ENCODE results near the gene ECE1.

ECE1 gene

DNA sequence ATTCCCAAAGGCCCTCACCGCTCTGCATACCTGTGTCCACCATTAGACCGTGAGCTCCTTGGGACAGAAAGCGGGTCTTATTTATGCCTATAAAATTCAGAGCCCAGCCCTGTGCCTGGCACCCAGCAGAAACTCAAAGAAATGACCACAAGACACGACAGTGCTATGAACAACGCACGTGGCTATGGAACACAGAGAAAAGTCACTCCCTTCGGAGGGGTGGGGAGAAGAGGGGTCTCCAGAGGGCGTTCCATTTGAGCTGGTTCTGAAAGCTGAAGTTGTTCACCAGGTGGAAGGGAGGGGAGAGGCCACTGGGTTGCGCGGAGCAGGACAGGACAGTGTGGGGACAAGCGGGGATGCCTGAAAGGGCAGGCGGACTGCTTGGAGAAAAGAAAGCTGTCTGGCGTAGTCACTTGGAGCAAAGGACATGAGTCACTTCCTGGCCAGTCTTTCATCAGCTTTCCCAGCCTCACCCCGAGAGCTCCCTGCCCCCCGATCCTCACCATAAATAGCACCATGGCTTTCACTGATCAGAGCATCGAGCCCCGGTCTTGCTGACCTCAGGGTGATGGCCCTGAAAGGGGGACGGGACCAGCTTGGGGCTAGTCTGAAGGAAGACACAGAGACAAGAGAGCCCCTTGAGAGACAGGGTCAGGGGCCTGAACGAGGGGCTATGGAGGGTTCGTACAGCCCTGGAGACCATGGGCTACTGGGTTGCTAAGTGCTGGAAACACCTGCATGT lies 28.5 kb downstream of the ECE1 start:
- Histone ChIP-seq H3K27ac (ENCODE audit: low read length) (no peak overlapping the region), H3K9me3 (ENCODE audit: insufficient read depth, low read depth, low read length) (no peaks in the 10 kb centered on the region), H3K27me3 (ENCODE audit: insufficient read depth, low read length) (no peaks in the 10 kb centered on the region), H3K9ac (ENCODE audit: low read depth, low read length) (peak overlapping the region; percentile 39; the same call in 1 of the 2 replicates), H3K4me1 (ENCODE audit: insufficient read depth, low read length) (peaks cover 8% of the 10 kb centered on the region; the same call in 1 of the 2 replicates), H3K36me3 (ENCODE audit: insufficient read depth, low read depth, low read length) (peaks cover 3% of the 10 kb centered on the region), H3K4me3 (ENCODE audit: low read length) (no peak overlapping the region; the same call in 1 of the 2 replicates)

DNA sequence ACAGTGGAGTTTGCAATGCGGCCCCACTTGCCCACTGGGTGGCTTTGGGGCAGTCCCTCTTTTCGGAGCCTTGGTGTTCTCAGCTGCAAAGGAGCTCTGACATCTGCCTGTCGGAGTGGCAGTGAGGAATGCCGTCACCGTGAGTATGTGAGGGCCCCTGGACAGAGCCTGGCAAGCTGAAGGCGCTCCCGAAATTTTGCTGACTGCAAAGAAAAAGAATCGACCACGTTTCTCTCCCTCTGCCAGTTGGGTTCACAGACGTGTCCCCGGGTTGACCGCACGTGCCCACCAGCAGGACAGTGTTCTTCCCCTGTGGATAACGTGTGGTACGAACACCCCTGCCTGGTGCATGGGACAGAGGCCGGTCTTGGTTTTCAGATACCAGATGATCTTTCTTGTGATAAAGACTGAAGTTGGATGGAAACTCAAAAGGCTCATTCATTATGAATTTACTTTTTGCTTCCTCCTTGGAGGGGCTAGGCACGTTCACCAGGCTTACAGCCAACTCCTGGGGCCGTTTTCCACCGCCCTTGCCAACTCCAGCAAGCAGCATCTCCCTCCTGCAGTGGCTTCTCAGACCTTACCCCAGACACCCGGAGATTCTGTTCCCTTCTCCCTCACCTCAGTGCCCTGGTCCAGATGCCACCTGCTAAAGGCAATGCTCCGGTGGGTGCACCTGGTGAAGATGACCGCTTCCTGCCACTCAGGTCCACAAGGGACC lies 29.7 kb downstream of the ECE1 start:
- Histone ChIP-seq H3K36me3 (ENCODE audit: insufficient read depth, low read depth, low read length) (peaks cover 8% of the 10 kb centered on the region), H3K4me3 (ENCODE audit: low read length) (no peak overlapping the region), H3K9ac (ENCODE audit: low read depth, low read length) (no peak overlapping the region), H3K4me1 (ENCODE audit: insufficient read depth, low read length) (peaks cover 8% of the 10 kb centered on the region; the same call in 1 of the 2 replicates), H3K27ac (ENCODE audit: low read length) (no peak overlapping the region), H3K9me3 (ENCODE audit: insufficient read depth, low read depth, low read length) (no peaks in the 10 kb centered on the region), H3K27me3 (ENCODE audit: insufficient read depth, low read length) (no peaks in the 10 kb centered on the region)

DNA sequence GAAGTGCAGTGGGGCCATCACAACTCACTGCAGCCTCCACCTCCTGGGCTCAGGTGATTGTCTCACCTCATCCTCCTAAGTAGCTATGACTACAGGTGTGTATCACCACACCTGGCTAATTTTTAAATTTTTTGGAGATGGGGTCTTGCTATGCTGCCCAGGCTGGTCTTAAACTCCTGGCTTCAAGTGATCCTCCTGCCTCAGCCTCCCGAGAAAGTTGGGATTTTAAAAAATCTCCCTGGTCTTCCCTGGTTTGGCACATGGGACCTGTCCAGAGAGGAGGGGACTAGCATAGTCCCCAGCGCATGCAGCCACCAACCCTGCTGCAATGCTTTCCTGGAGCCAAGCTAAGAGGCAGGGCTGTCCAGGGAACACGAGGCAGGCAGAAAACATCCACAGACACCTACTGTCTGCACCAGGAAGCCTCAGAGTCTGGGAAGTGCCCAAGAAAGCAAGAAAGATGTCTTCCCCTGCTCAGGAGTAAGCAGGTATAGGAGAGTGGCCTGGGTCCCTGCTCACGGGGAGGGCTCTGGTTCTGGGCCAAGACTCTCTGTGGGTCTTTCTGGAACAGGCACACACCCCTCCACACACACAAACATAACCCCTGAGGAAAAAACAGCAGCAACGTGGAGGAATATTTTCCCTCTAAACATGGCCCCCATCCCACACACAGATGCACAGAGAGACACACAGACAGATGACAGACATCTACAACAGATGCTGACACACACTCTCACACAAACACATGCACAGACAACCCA lies 30.8 kb downstream of the ECE1 start:
- no peaks in the 10 kb centered on the region for H3K27me3 ChIP-seq (ENCODE audit: insufficient read depth, low read length)
- peaks cover 8% of the 10 kb centered on the region; the same call in 1 of the 2 replicates for H3K4me1 ChIP-seq (ENCODE audit: insufficient read depth, low read length)
- no peak overlapping the region for H3K4me3 ChIP-seq (ENCODE audit: low read length)
- peaks cover 11% of the 10 kb centered on the region for H3K36me3 ChIP-seq (ENCODE audit: insufficient read depth, low read depth, low read length)
- H3K9ac ChIP-seq (ENCODE audit: low read depth, low read length), result no peak overlapping the region
- no peaks in the 10 kb centered on the region for H3K9me3 ChIP-seq (ENCODE audit: insufficient read depth, low read depth, low read length)
- H3K27ac ChIP-seq (ENCODE audit: low read length), result no peak overlapping the region

DNA sequence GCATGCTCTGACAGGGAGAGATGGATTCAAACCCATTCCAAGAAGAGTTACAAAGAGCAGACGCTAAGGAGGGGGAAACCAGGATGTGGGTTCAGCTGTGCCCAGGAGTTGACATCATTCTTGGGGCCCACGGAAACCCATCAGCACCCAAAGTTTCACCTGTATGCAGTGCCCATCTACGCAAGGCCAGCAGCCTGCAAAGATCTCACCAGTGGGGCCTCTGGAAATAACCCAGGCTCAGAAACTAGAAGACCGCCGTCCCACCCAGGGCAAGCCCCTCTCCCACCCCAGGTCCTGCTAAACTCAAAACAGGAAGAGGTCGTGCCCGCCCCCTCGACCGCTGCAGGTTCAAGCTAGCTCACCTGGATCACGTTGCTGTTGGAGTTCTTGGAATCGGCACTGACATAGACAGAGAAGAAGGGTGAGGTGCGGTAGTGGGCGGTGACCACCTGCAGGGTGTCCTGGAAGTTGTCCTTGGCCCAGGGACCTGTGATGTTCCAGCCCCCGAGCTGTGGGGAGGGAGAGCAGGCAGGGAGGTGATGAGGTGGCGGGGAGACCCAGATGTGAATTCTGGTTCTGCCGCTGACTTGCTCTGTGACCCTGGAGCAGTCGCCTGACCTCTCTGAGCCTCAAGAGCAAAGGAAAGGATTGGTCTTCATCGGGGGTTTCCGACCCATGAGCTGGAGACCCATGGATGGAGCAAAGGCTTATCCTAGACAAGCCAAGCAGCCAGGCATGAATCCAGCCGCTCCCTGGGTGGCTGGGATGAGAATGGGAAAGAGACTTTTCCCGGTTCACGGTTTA lies 31.7 kb downstream of the ECE1 start:
- Histone ChIP-seq H3K9me3 (ENCODE audit: insufficient read depth, low read depth, low read length) (no peaks in the 10 kb centered on the region), H3K4me1 (ENCODE audit: insufficient read depth, low read length) (peaks cover 8% of the 10 kb centered on the region; the same call in 1 of the 2 replicates), H3K36me3 (ENCODE audit: insufficient read depth, low read depth, low read length) (peaks cover 16% of the 10 kb centered on the region), H3K27ac (ENCODE audit: low read length) (no peak overlapping the region), H3K9ac (ENCODE audit: low read depth, low read length) (no peak overlapping the region), H3K27me3 (ENCODE audit: insufficient read depth, low read length) (no peaks in the 10 kb centered on the region), H3K4me3 (ENCODE audit: low read length) (no peak overlapping the region)

DNA sequence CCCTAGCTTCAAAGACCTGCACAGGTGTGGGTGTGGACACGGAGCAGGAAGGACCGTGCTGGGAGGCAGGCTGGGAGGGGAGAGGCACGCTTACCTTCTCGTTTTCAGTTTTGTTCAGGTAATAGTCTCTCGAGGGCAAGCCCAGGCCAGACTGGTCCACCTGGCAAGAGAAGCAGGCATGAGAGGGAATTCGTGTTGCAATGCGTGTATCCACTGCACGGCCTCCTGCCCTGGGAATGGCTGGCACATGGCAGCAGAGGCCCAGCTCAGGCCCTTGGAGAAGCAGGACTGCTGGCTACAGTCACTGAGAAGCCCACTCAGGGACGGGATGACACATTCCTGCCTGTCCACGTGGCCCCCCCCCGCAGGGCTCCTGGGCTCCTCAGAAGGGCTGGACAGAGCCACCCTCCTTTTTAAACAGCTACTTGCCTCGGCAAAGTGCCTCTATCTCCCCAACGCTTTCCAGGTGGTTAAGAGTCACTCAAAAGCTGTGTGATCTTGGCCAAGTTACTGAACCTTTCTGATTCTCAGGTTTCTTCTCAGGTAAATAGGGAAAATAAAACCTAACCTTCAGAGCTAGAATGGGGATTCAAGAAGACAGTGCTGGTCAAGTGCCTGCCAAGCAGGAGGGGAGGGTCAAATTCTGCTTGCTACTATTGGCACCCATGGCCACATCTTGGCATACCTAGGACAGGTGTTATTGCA lies 32.7 kb downstream of the ECE1 start:
- Histone ChIP-seq H3K27ac (ENCODE audit: low read length) (no peak overlapping the region), H3K4me1 (ENCODE audit: insufficient read depth, low read length) (peaks cover 8% of the 10 kb centered on the region; the same call in 1 of the 2 replicates), H3K36me3 (ENCODE audit: insufficient read depth, low read depth, low read length) (peaks cover 16% of the 10 kb centered on the region), H3K9ac (ENCODE audit: low read depth, low read length) (no peak overlapping the region), H3K4me3 (ENCODE audit: low read length) (no peak overlapping the region), H3K27me3 (ENCODE audit: insufficient read depth, low read length) (no peaks in the 10 kb centered on the region), H3K9me3 (ENCODE audit: insufficient read depth, low read depth, low read length) (no peaks in the 10 kb centered on the region)

DNA sequence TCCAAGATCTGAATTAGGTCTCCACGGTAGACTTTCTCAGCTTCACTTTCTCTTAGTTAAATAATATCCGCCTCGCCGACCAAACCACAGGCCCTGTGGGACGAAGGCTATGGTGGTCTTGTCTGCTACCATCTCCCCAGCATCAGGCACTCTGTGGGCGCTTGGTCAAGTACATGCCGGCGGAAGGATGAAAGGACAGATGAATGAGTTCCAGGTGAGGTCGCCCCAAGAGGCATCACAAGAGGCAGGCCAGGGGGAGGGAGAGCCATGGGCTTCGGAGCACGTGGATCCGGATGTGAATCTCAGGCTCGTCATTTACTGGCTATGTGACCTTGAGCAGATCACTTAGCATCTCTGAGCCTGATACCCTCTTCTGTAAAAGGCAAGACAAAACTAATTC lies 33.5 kb downstream of the ECE1 start:
- H3K9me3 ChIP-seq (ENCODE audit: insufficient read depth, low read depth, low read length), result no peaks in the 10 kb centered on the region
- no peaks in the 10 kb centered on the region for H3K27me3 ChIP-seq (ENCODE audit: insufficient read depth, low read length)
- H3K4me3 ChIP-seq (ENCODE audit: low read length), result no peak overlapping the region
- H3K9ac ChIP-seq (ENCODE audit: low read depth, low read length), result no peak overlapping the region
- no peak overlapping the region for H3K27ac ChIP-seq (ENCODE audit: low read length)
- peaks cover 22% of the 10 kb centered on the region for H3K36me3 ChIP-seq (ENCODE audit: insufficient read depth, low read depth, low read length)
- peaks cover 2% of the 10 kb centered on the region; the same call in 1 of the 2 replicates for H3K4me1 ChIP-seq (ENCODE audit: insufficient read depth, low read length)

DNA sequence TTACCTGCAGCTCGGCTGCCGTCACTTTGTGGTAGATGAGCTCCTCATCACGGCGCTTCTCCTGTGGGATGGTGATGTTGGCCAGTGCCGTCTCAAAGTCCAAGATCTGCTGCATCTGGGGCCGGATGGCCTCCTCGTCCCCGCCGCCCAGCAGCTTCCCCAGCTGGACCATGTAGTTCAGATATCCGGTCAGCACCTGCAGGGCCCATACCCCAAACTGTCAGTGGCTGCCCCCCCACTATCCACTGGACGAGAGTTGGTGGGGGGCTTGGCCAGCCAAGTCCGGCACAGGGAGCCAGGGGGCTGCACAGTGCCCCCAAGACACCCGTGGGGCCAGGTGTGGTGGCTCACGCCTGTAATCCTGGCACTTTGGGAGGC lies 34.3 kb downstream of the ECE1 start:
- H3K27ac ChIP-seq (ENCODE audit: low read length), result no peak overlapping the region
- H3K4me1 ChIP-seq (ENCODE audit: insufficient read depth, low read length), result no peaks in the 10 kb centered on the region
- H3K27me3 ChIP-seq (ENCODE audit: insufficient read depth, low read length), result no peaks in the 10 kb centered on the region
- H3K4me3 ChIP-seq (ENCODE audit: low read length), result no peak overlapping the region
- H3K36me3 ChIP-seq (ENCODE audit: insufficient read depth, low read depth, low read length), result peaks cover 22% of the 10 kb centered on the region
- H3K9ac ChIP-seq (ENCODE audit: low read depth, low read length), result no peak overlapping the region
- H3K9me3 ChIP-seq (ENCODE audit: insufficient read depth, low read depth, low read length), result no peaks in the 10 kb centered on the region

DNA sequence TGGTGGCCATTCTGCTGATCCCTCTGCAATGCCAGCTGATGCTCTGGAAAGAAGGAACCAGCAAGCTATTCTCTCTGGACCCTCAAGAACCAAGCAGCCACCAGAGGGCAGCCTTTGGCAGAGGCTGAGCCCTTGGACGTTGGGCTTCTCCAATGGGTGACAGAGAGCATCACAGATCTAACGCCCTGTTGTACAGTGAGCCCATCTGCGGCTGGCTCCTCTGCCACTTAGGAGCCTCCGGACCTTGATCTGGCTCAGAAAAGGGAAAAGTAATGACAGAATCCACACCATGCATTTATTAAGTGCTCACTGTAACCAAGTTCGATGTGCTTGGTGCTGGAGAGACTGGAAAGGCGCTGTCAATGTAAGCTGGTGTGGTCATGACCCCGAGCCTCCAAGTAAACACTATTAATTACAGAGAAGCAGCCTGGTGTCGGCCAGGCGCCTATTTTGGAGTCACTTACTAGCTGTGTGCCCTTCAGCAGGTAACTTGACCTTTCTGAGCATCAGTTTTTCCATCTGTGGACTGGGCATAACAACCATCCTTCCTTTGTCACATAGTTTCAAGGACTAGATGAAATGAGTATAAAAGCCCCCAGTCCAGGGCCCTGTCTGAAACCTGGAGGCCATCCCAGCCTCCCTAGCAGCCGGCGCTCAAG lies 34.9 kb downstream of the ECE1 start:
- Histone ChIP-seq H3K4me1 (ENCODE audit: insufficient read depth, low read length) (no peaks in the 10 kb centered on the region), H3K9ac (ENCODE audit: low read depth, low read length) (no peak overlapping the region), H3K4me3 (ENCODE audit: low read length) (no peak overlapping the region), H3K27me3 (ENCODE audit: insufficient read depth, low read length) (no peaks in the 10 kb centered on the region), H3K36me3 (ENCODE audit: insufficient read depth, low read depth, low read length) (peaks cover 22% of the 10 kb centered on the region), H3K9me3 (ENCODE audit: insufficient read depth, low read depth, low read length) (no peaks in the 10 kb centered on the region), H3K27ac (ENCODE audit: low read length) (no peak overlapping the region)

DNA sequence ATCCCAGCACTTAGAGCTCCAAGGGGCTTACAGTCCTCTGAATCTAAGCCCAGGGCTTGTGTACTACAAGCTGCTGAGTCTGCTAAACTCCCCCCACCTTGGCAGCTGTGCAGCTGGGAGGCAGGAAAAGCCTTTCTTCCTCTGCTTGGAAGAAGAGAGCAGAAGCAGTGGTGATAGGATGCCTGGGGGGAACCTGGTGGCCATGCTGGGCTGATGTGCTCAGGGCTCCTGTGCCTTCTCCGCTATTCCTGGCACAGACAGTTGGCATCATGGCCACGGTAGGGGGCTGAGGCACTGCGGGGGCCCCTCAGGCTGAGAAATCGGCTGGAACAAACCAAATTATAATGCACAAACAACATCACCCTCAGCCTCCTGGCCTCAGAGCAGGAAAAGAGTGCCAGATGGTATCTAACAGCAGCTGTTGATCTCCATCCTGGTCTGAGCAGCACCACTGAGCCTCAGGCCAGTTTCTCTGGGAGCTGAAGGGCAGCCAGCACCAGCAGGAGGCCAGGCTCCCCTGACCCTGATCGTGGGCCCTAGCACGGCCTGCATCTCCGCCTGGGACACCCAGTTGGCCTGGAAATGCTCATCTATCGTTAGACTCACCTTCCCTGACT lies 35.8 kb downstream of the ECE1 start:
- no peak overlapping the region for H3K27ac ChIP-seq (ENCODE audit: low read length)
- H3K4me1 ChIP-seq (ENCODE audit: insufficient read depth, low read length), result no peaks in the 10 kb centered on the region
- no peak overlapping the region for H3K9ac ChIP-seq (ENCODE audit: low read depth, low read length)
- H3K27me3 ChIP-seq (ENCODE audit: insufficient read depth, low read length), result no peaks in the 10 kb centered on the region
- H3K4me3 ChIP-seq (ENCODE audit: low read length), result no peak overlapping the region
- H3K9me3 ChIP-seq (ENCODE audit: insufficient read depth, low read depth, low read length), result no peaks in the 10 kb centered on the region
- peaks cover 22% of the 10 kb centered on the region for H3K36me3 ChIP-seq (ENCODE audit: insufficient read depth, low read depth, low read length)

DNA sequence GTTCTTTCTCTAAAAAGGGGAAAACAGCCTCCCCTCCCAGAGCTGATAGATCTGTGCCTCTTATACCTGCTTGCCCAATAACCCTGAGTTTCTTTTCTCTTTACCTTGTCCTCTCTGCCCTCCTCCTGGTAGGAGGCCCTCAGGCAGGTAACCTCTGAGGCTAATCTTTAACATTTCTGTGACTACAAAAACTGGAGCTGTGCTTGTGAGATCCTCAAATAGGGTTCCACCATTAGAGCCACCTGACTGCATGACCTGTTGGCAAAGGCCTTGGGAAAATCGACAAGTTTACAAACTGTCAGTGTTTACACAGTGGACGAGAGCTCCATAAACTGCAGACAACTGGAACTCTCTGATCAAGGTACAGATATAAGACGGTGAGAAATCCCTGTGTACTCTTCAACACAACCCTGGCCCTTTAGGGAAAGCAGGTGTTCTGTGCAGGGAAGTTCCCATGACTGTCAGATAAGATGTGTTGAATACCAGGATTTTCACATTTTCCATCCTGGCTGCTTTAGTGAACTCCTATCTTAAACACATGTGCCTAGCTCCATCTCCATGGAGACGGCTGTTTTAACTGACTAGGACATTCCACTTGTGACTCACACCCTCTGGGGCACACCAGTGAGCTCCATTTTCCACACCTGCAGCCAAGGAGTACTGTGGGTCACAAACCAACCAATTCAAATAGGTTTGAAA lies 38.3 kb downstream of the ECE1 start:
- Histone ChIP-seq H3K4me3 (ENCODE audit: low read length) (no peak overlapping the region), H3K4me1 (ENCODE audit: insufficient read depth, low read length) (no peaks in the 10 kb centered on the region), H3K36me3 (ENCODE audit: insufficient read depth, low read depth, low read length) (peaks cover 22% of the 10 kb centered on the region), H3K27ac (ENCODE audit: low read length) (no peak overlapping the region), H3K9me3 (ENCODE audit: insufficient read depth, low read depth, low read length) (no peaks in the 10 kb centered on the region), H3K27me3 (ENCODE audit: insufficient read depth, low read length) (no peaks in the 10 kb centered on the region), H3K9ac (ENCODE audit: low read depth, low read length) (no peak overlapping the region)
